Psoas muscle (tissue), 8 donors: ENCODE measurements around the gene GRP. TPM values are rescaled to one million over a fixed set of nuclear protein-coding genes. Genes with fewer than 3 reads are reported as not detected.

Experiments used
- ATAC-seq, 4 donors: fragments of 200-7000 bp; cut with Tn5 transposase; one replicate each; pipeline ENCODE4 v1.9.1; 2020; ENCODE audit warnings: moderate library complexity in 3 of 4, mild to moderate bottlenecking in 2 of 4
- DNase-seq, 2 donors: peaks; one replicate each; pipeline ENCODE4 v3.0.0-alpha.2; 2020
- H3K27ac ChIP-seq: fragments of 200-600 bp; one replicate; pipeline ENCODE4 v1.8.0; 2022
- H3K27me3 ChIP-seq, 3 donors: fragments of 200-600 bp in 1 of 3; one replicate each; pipeline versions ENCODE4 v1.6.1 to v1.8.0; 2013 to 2022; ENCODE audit warnings: low read length in 2 of 3, mild to moderate bottlenecking in 2 of 3, moderate library complexity in 1 of 3; ENCODE audit not compliant: insufficient read depth in 3 of 3
- H3K36me3 ChIP-seq, 2 donors: fragments of 200-600 bp in 1 of 2; one replicate each; pipeline versions ENCODE4 v1.6.1 to v1.8.0; 2013 to 2022; ENCODE audit warnings: low read depth in 1 of 2, mild to moderate bottlenecking in 1 of 2, moderate library complexity in 1 of 2; ENCODE audit not compliant: insufficient read depth in 1 of 2
- H3K4me1 ChIP-seq: fragments of 200-600 bp; one replicate; pipeline ENCODE4 v1.8.0; 2022
- H3K4me3 ChIP-seq: fragments of 200-600 bp; one replicate; pipeline ENCODE4 v1.8.0; 2022; ENCODE audit warnings: mild to moderate bottlenecking
- H3K9me3 ChIP-seq: fragments of 200-600 bp; one replicate; pipeline ENCODE4 v1.8.0; 2022
- CTCF ChIP-seq: fragments of 200-600 bp; IDR thresholded peaks from one replicate; pipeline ENCODE4 v1.8.0; 2022; ENCODE audit warnings: antibody characterized with exemption
- WGBS, 3 donors: extraction: QIAGEN DNeasy Blood & Tissue Kit; methylation state at CpG; one replicate each; pipeline versions ENCODE4 v1.1.6 to v1.1.7; 2013; 5-methylcytosine and 5-hydroxymethylcytosine counted together
- intact Hi-C, 2 donors: fragments of 100-400 bp; cut with DNase I; formaldehyde crosslinking; loops; one replicate each; pipeline versions ENCODE4 v1.11.0 to v1.14.2; 2022
- polyA plus RNA-seq, 3 donors: library from polyadenylated mRNA; stranded (reverse); fragments of 200-250 nt; gene quantifications; one replicate each; pipeline ENCODE4 v1.2.3, GENCODE V29; 2013
- total RNA-seq, 4 donors: library from RNA; stranded (reverse); fragmentation: NEBNext Ultra II Directional in 2 of 4; extraction: Animal tissue kit (Norgen Biotek cat#: 25700) in 2 of 4; gene quantifications; one replicate each; pipeline versions ENCODE4 v1.2.1 to v1.2.4, GENCODE V29; 2021 to 2023
- donor health status: healthy with polysubstance abuse.
- donor health status: DM: no; HTN: no; CAD: no; lungs with moderate emphysema.
- donor health status: Bipolar disorder and iron deficiency.
- donor health status: healthy.
- donor health status: DM: yes; HTN: yes; CAD: no.
- donor health status: DM: no; HTN: no; CAD: no.
- donor health status: DM: no; HTN: no; CAD: no.
- donor health status: DM: yes; HTN: yes; CAD: no.

The GRP gene
- total and polyA plus RNA-seq, 7 donors: not detected

DNA sequence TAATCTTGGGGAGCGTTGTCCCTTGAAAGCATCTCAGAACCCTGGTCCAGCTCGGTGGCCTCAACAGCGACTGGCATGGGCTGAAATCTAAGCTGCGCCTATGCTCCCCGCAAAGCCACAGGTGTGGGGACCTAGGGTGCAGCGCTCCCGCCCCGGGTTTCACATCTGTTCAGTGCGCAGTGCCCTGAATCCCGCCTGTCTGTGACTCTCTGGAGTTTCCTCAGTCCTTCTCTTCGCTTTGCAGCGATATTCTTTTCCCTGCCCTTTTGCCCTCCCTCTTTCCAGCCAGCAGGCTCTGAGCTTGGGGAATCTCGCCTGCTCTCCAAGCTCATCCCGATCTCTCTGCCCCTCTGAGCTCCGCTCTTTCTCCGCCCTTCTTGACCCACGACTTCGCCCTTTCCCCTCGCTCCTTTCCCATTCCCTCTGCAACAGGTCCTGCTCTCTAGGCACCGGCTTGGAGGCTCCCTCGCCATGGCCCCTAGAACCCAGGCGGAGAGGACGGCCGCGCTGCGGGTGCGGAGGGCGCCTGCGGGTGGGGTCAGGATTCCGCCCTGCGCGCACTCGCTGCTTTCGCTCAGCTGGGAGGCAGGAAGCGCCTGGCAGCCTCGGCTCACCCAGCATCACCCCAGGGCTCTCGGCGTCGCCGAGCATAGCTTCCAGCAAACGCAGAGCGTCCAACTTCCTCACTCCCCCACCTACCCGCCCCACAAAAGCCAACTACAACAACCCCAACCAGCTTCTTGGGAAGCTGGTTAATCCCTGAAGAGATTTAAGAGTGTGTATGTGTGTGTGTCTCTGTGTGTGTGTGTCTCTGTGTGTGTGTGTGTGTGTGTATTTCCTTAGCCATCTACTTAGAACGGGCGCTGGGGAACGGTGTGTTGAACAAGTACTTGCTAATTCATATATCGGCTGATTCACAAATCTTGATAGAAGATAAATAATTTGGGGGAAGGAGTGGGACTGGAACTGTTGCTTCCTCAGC is 1.1 kb downstream of the GRP start:
- H3K4me1 ChIP-seq: no peaks in the 10 kb centered on the region
- H3K4me3 ChIP-seq: no peak overlapping the region
- intact Hi-C loops: no loop called here
- ATAC-seq (no peak), DNase-seq (no peak)
- peaks cover 0 to 62% (median 22%) of the 10 kb centered on the region in 3 donors for H3K27me3 ChIP-seq
- TF ChIP-seq CTCF: no peak
- WGBS, 3 donors: 3% methylated on average over 42 to 47 of the region's 47 CpGs
- H3K9me3 ChIP-seq: no peaks in the 10 kb centered on the region
- H3K36me3 ChIP-seq: no peaks in the 10 kb centered on the region
- H3K27ac ChIP-seq: no peak overlapping the region

GRCh38 chr18:59222341-59222740 is 2.4 kb downstream of the GRP start:
- Histone ChIP-seq H3K36me3 (no peaks in the 10 kb centered on the region), H3K9me3 (no peaks in the 10 kb centered on the region), H3K4me3 (no peak overlapping the region), H3K27ac (no peak overlapping the region), H3K4me1 (no peaks in the 10 kb centered on the region), H3K27me3 (peaks cover 0 to 55% (median 20%) of the 10 kb centered on the region in 3 donors)
- no peak for ATAC-seq
- DNase-seq: no peak
- TF ChIP-seq CTCF: no peak
- 63 to 77% (median 69%) methylated on average over 2 of the region's 2 CpGs for WGBS, 3 donors
- intact Hi-C loops: no loop called here

GRCh38 chr18:59228351-59228750 is 8.4 kb downstream of the GRP start:
- WGBS, 3 donors: 26 to 37% (median 35%) methylated on average over 1 of the region's 1 CpG
- Histone ChIP-seq H3K27ac (no peak overlapping the region), H3K4me3 (no peak overlapping the region), H3K27me3 (peaks cover 0 to 6% (median 3%) of the 10 kb centered on the region in 3 donors), H3K9me3 (no peaks in the 10 kb centered on the region), H3K4me1 (no peaks in the 10 kb centered on the region), H3K36me3 (no peaks in the 10 kb centered on the region)
- intact Hi-C loops: no loop called here
- no peak for TF ChIP-seq CTCF
- DNase-seq: no peak
- no peak for ATAC-seq

DNA sequence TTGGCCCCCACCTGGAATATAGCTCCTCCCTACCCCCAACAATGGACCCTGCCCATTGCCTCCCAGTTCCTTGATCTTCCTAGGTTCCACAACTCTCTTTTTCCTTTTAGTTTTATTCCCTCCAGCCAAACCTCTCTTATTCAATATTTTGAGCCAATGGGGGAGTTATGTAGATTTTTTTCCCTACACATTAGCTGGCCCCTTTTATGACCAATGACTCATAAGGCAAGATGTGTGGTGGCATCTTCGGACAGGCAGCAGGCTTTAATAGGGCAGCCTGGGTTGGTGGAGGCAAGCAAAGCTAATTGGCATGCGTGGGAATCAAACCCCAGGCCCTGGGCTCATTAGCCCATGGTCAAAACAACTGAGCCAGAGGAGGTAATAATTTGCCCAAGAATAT is 9.2 kb downstream of the GRP start:
- DNase-seq: no peak
- H3K27me3 ChIP-seq: peaks cover 0 to 6% (median 0%) of the 10 kb centered on the region in 3 donors
- no peak overlapping the region for H3K4me3 ChIP-seq
- no peak for TF ChIP-seq CTCF
- no peaks in the 10 kb centered on the region for H3K4me1 ChIP-seq
- WGBS, 3 donors: 82 to 87% (median 83%) methylated on average over 2 of the region's 2 CpGs
- no peak overlapping the region for H3K27ac ChIP-seq
- no peaks in the 10 kb centered on the region for H3K36me3 ChIP-seq
- H3K9me3 ChIP-seq: no peaks in the 10 kb centered on the region
- intact Hi-C loops: no loop called here
- no peak for ATAC-seq
